Measurements from ENCODE around the gene DCHS2.

DCHS2 gene

GRCh38 chr4:154491341-154492271 lies at the start of gene DCHS2:
DCHS2 (minus strand) TSS chr4:154491799; CDS start chr4:154491355, 444 bp downstream.
- peak; percentile 18 to 23 for DNase-seq

- no peak for DNase-seq
Observed at GRCh38 chr4:154534296-154534695, 42.7 kb upstream of the DCHS2 start.

GRCh38 chr4:154529728-154530519 lies 38.3 kb upstream of the DCHS2 start:
- no peak for DNase-seq

GRCh38 chr4:154528869-154529268 lies 37.3 kb upstream of the DCHS2 start:
- DNase-seq, result no peak

- DNase-seq, result no peak
Observed at GRCh38 chr4:154527308-154527707, 35.7 kb upstream of the DCHS2 start.

- no peak for DNase-seq
Observed at GRCh38 chr4:154526151-154526550, 34.6 kb upstream of the DCHS2 start.

GRCh38 chr4:154521607-154522006 lies 30.0 kb upstream of the DCHS2 start:
- no peak for DNase-seq

- DNase-seq, result no peak
Observed at GRCh38 chr4:154519214-154519613, 27.6 kb upstream of the DCHS2 start.

GRCh38 chr4:154517591-154517990 lies 26.0 kb upstream of the DCHS2 start:
- DNase-seq, result no peak

- no peak for DNase-seq
Observed at GRCh38 chr4:154516318-154517029, 24.9 kb upstream of the DCHS2 start.

- no peak for DNase-seq
Observed at GRCh38 chr4:154511981-154512380, 20.4 kb upstream of the DCHS2 start.

GRCh38 chr4:154511548-154511947 lies 19.9 kb upstream of the DCHS2 start:
- no peak for DNase-seq

GRCh38 chr4:154507156-154507555 lies 15.6 kb upstream of the DCHS2 start:
- no peak for DNase-seq

GRCh38 chr4:154506253-154506652 lies 14.7 kb upstream of the DCHS2 start:
- DNase-seq, result no peak

- DNase-seq, result no peak
Observed at GRCh38 chr4:154503598-154503997, 12.0 kb upstream of the DCHS2 start.

GRCh38 chr4:154502111-154502510 lies 10.5 kb upstream of the DCHS2 start:
- no peak for DNase-seq

- DNase-seq, result no peak
Observed at GRCh38 chr4:154497889-154498288, 6.3 kb upstream of the DCHS2 start.

GRCh38 chr4:154495867-154496266 lies 4.3 kb upstream of the DCHS2 start:
- no peak for DNase-seq

- no peak for DNase-seq
Observed at GRCh38 chr4:154492288-154492687, 689 bp upstream of the DCHS2 start.

GRCh38 chr4:154490583-154491340 lies 837 bp downstream of the DCHS2 start:
- peak; percentile 13 to 21 for DNase-seq

GRCh38 chr4:154490234-154490582 lies 1.4 kb downstream of the DCHS2 start:
- peak in 1 of 2 experiments; percentile 4 for DNase-seq

GRCh38 chr4:154489558-154490233 lies 1.9 kb downstream of the DCHS2 start:
- DNase-seq, result no peak
